Measurements from ENCODE around the gene MS4A6A. TPM values are rescaled to one million over a fixed set of nuclear protein-coding genes. Genes with fewer than 3 reads are reported as not detected.
"Not testable (repeated sequence)": the region's sequence is repeated elsewhere in the genome, so short reads cannot be mapped to it uniquely, and the experiment has no call there.

MS4A6A gene
- total RNA-seq, 1 experiment from 2014 or later, result not detected

DNA sequence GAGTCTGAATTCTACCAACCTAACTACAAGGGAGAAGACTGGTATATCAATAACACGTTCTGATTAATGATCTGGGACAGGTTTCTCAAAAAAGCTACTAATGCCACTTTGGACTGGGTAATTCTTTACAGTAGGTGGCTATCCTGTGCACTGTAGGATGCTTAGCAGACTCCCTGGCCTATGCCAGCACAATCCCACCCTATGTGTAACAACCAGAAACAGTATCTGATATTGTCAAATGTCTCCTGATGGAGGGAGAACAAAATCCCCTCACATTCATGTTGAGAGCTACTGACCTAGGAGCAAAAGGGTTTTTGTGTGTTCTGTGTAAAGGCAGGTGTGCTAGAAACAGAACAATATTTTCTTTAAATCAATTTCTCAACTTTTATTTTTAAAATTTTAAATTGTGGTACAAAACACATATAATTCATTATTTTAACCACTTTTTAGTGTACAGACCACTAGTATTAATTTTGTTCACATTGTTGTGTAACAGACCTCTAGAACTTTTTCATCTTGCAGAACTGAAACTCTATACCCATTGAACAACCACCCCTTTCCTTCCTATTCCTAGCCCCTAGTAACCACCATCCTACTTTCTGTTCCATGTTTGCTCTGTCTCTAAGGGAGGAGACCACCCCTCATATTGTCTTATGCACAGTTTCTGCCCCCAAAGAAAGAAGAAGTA is 2.1 kb upstream of the MS4A6A start:
- no peak for DNase-seq (ENCODE audit: low read depth)

DNA sequence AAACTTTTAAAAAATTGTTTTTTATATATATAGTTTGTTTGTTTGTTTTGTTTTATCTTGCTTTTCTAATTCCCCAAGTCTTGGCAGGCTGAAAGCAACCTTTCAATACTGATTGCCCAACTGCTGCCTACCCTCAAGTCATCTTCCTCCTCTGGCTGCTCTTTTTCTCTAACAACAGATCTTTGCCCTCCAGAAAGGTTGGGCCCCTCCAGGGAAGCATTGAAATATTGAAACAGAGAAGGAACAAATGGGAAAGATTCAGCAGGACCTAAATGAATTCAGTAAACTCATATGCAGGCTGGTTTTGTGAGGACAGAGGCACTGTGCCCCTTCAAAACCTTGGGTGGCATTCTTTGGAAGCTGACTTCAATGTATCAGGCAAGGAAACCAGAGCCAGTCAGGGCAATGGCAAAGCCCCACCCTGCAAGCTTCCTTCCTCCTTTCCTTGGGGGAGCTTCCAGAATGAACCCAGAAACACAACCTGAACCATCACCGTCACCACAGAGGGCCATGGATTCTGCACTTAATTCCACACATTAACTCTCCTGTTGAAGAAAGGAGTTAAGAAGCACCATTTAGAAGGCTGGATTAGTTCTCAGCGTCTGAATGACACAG is 815 bp upstream of the MS4A6A start:
- DNase-seq (ENCODE audit: low read depth), result no peak

- no peak for DNase-seq (ENCODE audit: low read depth)
Measured at GRCh38 chr11:60175860-60176275, 7.0 kb downstream of the MS4A6A start.

- no peak for DNase-seq (ENCODE audit: low read depth)
Measured at GRCh38 chr11:60172011-60172410, 10.9 kb downstream of the MS4A6A start.

- no peak for DNase-seq (ENCODE audit: low read depth)
Measured at GRCh38 chr11:60170566-60170965, 12.3 kb downstream of the MS4A6A start.

GRCh38 chr11:60169264-60169915 is 13.5 kb downstream of the MS4A6A start:
- peak; percentile 59 for DNase-seq (ENCODE audit: low read depth)

GRCh38 chr11:60168306-60168705 is 14.6 kb downstream of the MS4A6A start:
- no peak for DNase-seq (ENCODE audit: low read depth)

- peak; percentile 12 for DNase-seq (ENCODE audit: low read depth)
Measured at GRCh38 chr11:60165951-60166350, 16.9 kb downstream of the MS4A6A start.

- DNase-seq (ENCODE audit: low read depth), result peak; percentile 8
Measured at GRCh38 chr11:60165538-60165937, 17.3 kb downstream of the MS4A6A start.

- DNase-seq (ENCODE audit: low read depth), result peak; percentile 18
Measured at GRCh38 chr11:60164550-60165075, 18.3 kb downstream of the MS4A6A start.

DNA sequence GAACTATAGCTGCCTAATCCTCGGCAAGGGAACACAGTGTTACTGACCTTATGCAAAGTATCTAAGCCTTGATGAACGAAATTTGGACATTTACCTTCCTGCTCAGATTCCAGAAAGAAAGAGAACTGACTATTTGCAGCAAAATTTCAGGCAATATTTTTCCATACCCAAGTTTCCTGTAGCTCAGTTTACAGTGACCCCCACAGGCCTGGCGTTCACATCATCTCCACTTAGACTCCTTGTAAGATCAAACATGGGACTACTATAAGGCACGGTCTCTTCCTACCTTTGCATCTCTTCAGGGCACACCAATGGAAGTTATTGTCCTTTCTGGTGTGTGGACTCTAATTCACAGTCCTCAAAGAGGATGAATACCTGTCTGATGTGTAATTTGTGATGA is 21.1 kb downstream of the MS4A6A start:
- DNase-seq (ENCODE audit: low read depth), result no peak

GRCh38 chr11:60161107-60161506 is 21.8 kb downstream of the MS4A6A start:
- DNase-seq (ENCODE audit: low read depth), result no peak

GRCh38 chr11:60159868-60160267 is 23.0 kb downstream of the MS4A6A start:
- no peak for DNase-seq (ENCODE audit: low read depth)

- no peak for DNase-seq (ENCODE audit: low read depth)
Measured at GRCh38 chr11:60159284-60159683, 23.6 kb downstream of the MS4A6A start.

- no peak for DNase-seq (ENCODE audit: low read depth)
Measured at GRCh38 chr11:60158636-60159035, 24.2 kb downstream of the MS4A6A start.

- no peak for DNase-seq (ENCODE audit: low read depth)
Measured at GRCh38 chr11:60155931-60156330, 27.0 kb downstream of the MS4A6A start.

DNA sequence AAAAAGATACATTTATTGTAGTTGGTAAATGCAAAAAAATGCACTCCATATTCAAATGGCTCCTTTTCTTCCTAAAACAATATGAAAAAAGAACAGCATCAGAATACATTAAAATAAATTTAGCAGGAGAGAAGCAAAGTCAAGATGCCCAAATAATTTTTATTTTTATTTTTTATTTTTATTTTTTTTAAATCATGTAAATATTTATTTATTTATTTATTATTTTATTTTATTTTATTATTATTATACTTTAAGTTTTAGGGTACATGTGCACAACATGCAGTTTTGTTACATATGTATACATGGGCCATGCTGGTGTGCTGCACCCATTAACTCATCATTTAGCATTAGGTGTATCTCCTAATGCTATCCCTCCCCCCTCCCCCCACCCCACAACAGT is 30.2 kb downstream of the MS4A6A start:
- DNase-seq (ENCODE audit: low read depth), result not testable (repeated sequence)

DNA sequence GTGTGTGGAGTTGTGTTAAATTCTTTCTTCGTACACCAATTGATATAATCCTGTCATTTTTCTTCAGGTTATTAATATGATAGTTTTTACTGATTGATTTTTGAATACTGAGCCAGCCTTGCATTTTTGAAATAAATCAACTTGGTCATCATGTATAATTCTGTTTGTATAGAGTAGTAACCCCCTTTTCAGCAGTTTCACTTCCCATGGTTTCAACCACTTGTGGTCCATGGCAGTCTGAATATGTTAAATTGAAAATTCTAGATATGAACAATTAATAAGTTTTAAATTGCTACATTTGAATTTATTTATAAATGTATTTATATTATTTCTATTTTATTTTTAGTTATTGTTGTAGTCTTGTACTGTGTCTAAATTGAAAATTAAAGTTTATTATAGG is 32.6 kb downstream of the MS4A6A start:
- no peak for DNase-seq (ENCODE audit: low read depth)

DNA sequence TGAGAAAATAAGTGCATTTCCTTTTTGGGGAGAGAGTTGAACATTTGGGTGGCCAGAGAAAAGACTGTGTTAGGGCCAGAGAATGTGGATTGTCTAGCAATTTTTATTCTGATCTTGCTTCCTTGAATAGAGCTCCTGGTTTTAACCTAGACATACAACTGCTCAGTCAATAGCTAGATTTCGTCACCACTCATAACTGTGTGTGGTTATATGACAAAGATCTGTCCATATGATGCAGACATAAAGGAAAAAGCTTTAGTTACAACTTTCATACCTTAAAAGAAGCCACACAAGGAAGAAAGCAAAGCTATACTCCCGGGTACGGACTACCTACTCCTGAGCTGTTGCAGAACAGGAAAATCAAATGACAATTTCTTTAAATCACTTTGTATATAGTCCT is 37.2 kb downstream of the MS4A6A start:
- DNase-seq (ENCODE audit: low read depth), result no peak

DNA sequence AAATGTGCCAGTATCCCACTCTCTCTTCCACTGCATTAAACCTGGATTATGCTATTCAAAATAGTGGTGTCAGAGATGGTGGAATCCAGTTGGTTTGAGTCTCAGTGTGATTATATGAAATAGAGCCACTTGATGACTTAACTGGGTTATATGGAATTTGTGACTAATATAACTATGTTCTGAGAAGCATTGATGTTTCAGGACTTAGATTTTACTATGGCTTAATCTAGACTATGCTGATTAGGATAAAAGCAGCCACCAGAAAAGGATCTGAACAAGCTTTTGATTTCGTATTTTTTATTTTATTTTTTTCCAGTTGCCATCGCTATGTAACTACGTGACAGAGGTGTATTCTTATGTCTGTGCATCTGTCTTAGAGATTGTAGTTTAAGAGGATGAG is 39.1 kb downstream of the MS4A6A start:
- peak; percentile 11 for DNase-seq (ENCODE audit: low read depth)

- DNase-seq (ENCODE audit: low read depth), result no peak
Measured at GRCh38 chr11:60133917-60134316, 49.0 kb downstream of the MS4A6A start.

- DNase-seq (ENCODE audit: low read depth), result no peak
Measured at GRCh38 chr11:60131912-60132311, 51.0 kb downstream of the MS4A6A start.

- DNase-seq (ENCODE audit: low read depth), result peak; percentile 62
Measured at GRCh38 chr11:60130496-60130895, 52.4 kb downstream of the MS4A6A start.
